CD4-positive, alpha-beta T cell treated with Interleukin-15 for 4 hours (primary cell): ENCODE results near the gene SLC39A5.
A peak's percentile ranks its signal among the peaks of the same experiment; 100 is the strongest.
"Not testable (repeated sequence)": the region's sequence is repeated elsewhere in the genome, so short reads cannot be mapped to it uniquely, and the experiment has no call there.

Source experiments
- DNase-seq: peaks from one replicate; pipeline ENCODE4 v3.0.0-alpha.2; 2020; ENCODE audit warnings: low spot score

SLC39A5 gene

GRCh38 chr12:56244494-56244893 is 14.6 kb downstream of the SLC39A5 start:
- DNase-seq: no peak

DNA sequence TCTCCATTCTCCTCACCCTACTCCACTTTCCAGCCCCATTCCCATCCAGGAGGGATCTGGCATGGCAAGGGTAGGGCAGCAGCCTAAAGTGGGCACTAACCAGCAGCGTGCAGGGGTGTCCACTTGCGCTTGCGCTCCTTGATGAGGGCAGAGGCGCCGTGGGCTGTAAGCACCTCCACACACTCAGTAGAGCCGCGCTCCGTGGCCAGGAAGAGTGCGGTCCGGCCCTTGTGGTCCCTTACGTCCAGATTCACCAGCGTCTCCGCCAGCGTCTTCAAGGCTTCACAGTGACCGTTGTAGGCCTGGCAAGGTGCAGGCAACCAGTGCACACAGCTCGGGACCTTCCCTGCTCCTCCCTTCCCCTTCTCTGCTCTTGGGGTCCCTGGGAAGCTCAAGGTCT is 18.1 kb downstream of the SLC39A5 start:
- no peak for DNase-seq

DNA sequence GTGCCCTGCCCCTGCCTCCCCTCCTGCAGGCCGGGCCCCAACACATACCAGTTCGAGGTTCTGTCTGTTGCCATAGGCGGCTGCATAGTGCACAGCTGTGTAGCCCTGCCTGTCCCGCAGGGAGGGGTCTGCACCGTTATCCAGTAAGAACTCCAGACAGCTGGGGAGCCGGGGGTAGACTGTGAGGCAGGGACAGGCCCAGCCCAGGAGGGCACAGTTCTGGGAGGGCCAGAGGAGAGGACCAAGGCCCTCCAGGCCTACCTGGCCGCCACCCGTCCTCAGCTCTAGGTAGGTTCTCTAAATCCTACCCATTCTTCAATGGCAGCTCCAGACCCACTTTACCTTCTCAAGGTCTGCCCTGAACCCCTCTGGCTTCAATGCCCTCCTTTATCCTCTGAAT is 18.9 kb downstream of the SLC39A5 start:
- no peak for DNase-seq

- DNase-seq: no peak
These were observed 22.8 kb downstream of the SLC39A5 start for GRCh38 chr12:56252649-56253048.

- no peak for DNase-seq
These were observed 23.2 kb downstream of the SLC39A5 start for GRCh38 chr12:56253091-56253490.

DNA sequence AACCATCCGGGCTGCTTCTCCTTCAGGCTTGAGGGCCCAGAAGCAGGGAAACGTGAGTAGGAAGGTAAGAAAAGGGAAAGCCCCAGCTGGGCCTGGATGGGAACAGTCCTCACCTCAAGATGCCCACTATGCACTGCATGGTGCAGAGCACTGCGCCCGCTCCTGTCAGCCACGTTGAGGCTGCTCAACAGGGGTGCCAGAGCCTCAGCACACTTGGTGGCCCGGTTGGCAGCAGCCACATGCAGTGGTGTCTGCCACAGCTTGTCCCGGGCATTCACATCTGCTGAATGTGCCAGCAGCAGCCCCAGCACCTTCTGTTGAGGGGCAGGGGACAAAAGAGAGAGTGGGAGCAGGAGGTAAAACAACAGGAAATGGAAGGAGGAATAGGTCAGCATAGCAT is 25.8 kb downstream of the SLC39A5 start:
- no peak for DNase-seq

DNA sequence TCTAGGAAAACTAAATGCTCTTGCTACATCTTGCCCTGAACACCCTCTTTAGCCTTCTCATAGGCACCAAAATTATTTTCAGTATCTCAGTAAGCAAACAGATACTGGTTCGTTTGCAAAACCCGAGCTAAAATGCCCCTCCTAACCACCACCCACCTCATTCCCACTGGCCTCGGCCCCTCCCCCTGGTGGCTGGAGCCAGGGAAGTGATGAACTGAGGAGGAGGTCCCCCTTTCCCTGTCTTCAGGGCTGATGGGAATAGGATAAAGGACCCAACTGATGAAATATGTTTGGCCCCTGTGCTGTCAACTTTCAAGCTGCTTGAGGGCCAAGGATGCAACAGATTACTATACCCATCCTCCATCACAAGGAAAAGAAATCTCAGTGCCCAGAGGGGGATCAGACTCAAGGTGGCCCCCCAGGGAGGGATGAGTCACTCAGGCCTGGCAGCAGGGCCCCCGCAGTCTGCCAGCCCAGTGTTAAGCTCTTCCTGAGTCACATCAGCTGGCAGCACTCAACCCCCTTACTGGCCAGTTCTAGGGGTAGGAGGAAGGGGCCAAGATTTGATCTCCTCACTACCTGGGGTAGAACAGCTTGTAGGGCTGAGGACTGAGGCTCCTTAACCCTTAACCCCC is 26.6 kb downstream of the SLC39A5 start:
- DNase-seq: no peak

DNA sequence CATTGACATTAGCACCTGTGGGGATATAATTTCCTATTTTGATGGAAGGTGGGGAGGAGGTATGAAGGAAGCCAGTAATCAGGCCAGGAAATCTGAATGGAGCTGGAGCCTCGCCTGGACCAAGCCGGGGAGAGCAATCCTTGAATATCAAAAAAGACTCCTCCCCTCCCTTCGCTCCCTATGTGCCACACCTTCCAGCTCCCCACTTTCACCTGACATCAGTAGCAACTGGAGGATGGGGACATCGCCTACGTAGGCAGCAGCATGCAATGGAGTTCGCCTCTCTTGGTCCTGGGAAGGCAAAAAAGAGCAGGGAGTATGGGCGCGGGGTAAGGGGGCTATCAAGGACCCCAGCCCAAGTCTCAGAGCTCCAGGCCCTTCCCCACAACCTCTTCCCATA is 27.2 kb downstream of the SLC39A5 start:
- DNase-seq: no peak

DNA sequence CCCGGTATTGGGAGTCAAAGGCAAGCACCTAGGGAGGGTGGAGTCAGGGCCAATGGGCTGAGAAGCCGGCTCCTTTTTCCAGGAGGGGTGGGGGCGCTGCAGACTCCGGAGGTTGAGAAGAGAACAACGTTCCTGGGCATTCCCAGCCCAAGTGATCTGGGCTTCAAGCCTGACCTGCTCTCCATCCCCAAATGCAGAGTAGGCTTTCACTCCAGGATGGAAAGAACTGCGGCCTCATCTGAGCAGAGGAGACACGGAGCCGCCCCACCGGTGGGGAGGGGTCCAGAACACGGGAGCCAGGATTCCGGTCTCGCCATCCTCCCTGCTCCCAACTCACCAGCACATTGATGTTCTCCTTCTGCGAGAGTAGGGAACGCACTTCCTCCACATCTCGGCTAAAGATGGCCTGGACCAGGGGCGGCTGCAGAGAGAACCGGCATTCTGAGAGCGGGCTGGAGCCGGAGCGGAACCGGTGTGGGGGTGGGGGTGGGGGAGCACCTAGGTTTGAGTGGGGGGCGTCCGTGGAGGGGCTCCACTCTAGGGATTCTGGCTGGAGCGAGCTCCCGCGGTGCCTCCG is 27.7 kb downstream of the SLC39A5 start:
- no peak for DNase-seq

- peak; percentile 72 for DNase-seq
These were observed 28.4 kb downstream of the SLC39A5 start, which contains the start of gene ANKRD52 for GRCh38 chr12:56258068-56258819. TSS of gene ANKRD52 (minus strand) at chr12:56258384. CDS start at chr12:56258269, 115 bp downstream.

GRCh38 chr12:56258820-56259183 is 29.0 kb downstream of the SLC39A5 start:
- no peak for DNase-seq

- DNase-seq: no peak
These were observed 30.5 kb downstream of the SLC39A5 start for GRCh38 chr12:56260380-56260779.

GRCh38 chr12:56260921-56261320 is 31.1 kb downstream of the SLC39A5 start:
- no peak for DNase-seq

DNA sequence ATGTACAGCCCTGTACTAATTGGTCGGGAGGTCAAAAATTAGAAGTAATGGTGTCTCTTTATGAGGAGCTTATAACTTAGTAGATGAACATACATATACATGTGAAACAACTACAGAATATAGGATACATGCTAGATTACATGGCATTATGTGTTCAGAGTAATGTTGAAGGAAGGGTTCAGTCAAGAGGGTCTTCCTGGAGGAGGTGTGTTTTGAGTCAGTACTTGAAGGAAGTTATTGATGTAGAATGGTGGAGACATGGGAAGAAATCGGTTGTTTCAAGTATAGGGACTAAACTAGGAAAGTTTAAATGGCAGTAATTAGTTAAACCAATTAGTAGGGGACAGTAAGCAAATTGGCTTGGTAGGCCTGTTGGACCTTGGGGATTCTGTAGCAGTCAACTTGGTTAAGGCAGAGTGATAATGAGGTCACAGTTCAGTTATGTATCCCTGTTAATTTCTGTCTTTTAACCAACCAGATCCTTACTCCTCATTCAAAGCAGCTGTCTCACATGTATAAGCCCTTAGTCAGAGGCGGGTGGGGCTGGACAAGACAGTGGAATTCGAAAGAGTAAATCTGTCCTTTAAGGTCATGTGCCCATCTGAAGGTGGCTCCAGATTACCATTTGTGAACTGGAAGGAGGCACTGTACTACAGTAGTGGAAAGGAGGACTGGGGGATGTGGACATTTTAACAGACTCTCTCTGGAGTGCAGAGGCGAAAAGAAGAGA is 31.8 kb downstream of the SLC39A5 start:
- no peak for DNase-seq

DNA sequence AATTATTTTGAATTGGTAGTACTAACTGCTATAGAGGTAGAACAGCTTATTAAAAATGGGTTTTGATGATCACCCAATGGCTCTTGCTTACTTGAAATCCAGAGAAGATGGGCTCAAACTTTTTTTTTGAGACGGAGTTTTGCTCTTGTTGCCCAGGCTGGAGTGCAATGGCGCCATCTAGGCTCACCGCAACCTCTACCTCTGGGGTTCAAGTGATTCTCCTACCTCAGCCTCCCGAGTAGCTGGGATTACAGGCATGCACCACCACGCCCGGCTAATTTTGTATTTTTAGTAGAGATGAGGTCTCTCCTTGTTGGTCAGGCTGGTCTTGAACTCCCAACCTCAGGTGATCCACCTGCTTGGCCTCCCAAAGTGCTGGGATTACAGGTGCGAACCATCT is 33.1 kb downstream of the SLC39A5 start:
- DNase-seq: not testable (repeated sequence)

DNA sequence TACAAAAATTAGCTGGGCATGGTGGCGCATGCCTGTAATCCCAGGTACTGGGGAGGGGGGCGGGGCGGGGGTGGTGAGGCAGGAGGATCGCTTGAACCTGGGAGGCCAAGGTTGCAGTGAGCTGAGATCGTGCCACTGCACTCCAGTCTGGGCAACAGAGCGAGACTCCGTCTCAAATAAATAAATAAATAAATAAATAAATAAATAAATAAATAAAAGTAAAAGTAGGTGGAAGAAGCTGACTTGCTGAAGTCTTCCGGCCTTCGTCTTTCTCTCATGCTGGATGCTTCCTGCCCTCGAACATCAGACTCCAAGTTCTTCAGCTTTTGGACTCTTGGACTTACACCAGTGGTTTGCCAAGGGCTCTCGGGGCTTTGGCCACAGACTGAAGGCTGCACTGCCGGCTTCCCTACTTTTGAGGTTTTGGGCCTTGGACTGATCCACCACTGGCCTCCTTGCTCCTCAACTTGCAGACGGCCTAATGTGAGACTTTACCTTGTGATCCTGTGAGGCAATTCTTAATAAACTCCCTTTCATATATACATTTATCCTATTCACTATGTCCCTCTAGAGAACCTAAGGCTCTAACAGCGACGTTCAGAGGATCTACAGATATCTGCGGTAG is 36.3 kb downstream of the SLC39A5 start:
- DNase-seq: not testable (repeated sequence)

- peak; percentile 86 for DNase-seq
These were observed 37.0 kb downstream of the SLC39A5 start, which contains the start of gene COQ10A for GRCh38 chr12:56266693-56267442. TSS of gene COQ10A (plus strand) at chr12:56266942. CDS start at chr12:56267119, 177 bp downstream.

- no peak for DNase-seq
These were observed 37.7 kb downstream of the SLC39A5 start for GRCh38 chr12:56267443-56268071.

GRCh38 chr12:56271031-56271430 is 41.2 kb downstream of the SLC39A5 start:
- no peak for DNase-seq

- DNase-seq: not testable (repeated sequence)
These were observed 42.6 kb downstream of the SLC39A5 start for GRCh38 chr12:56272468-56272867.

- no peak for DNase-seq
These were observed 44.4 kb downstream of the SLC39A5 start for GRCh38 chr12:56274299-56274698.
